ENCODE measurements around the gene TBC1D4.
"Not testable (repeated sequence)": the region's sequence is repeated elsewhere in the genome, so short reads cannot be mapped to it uniquely, and the experiment has no call there.

Gene TBC1D4

GRCh38 chr13:75446874-75447273 is 35.1 kb downstream of the TBC1D4 start:
- no peak for DNase-seq (ENCODE audit: low spot score)

GRCh38 chr13:75445717-75446499 is 36.1 kb downstream of the TBC1D4 start:
- no peak for DNase-seq (ENCODE audit: low spot score)

- no peak for DNase-seq (ENCODE audit: low spot score)
These were observed 38.0 kb downstream of the TBC1D4 start for GRCh38 chr13:75444016-75444415.

- no peak for DNase-seq (ENCODE audit: low spot score)
These were observed 38.5 kb downstream of the TBC1D4 start for GRCh38 chr13:75443356-75443958.

GRCh38 chr13:75442736-75443234 is 39.2 kb downstream of the TBC1D4 start:
- DNase-seq (ENCODE audit: low spot score) = no peak

- no peak for DNase-seq (ENCODE audit: low spot score)
These were observed 41.9 kb downstream of the TBC1D4 start for GRCh38 chr13:75440100-75440499.

GRCh38 chr13:75437582-75438318 is 44.2 kb downstream of the TBC1D4 start:
- DNase-seq (ENCODE audit: low spot score) = no peak

- not testable (repeated sequence) for DNase-seq (ENCODE audit: low spot score)
These were observed 47.8 kb downstream of the TBC1D4 start for GRCh38 chr13:75434126-75434525.

GRCh38 chr13:75432811-75433244 is 49.1 kb downstream of the TBC1D4 start:
- no peak for DNase-seq (ENCODE audit: low spot score)

- DNase-seq (ENCODE audit: low spot score) = no peak
These were observed 49.9 kb downstream of the TBC1D4 start for GRCh38 chr13:75432045-75432444.

GRCh38 chr13:75430436-75431209 is 51.3 kb downstream of the TBC1D4 start:
- no peak for DNase-seq (ENCODE audit: low spot score)

- no peak for DNase-seq (ENCODE audit: low spot score)
These were observed 55.5 kb downstream of the TBC1D4 start for GRCh38 chr13:75426421-75426820.

GRCh38 chr13:75425216-75426009 is 56.6 kb downstream of the TBC1D4 start:
- DNase-seq (ENCODE audit: low spot score) = no peak

GRCh38 chr13:75423946-75424345 is 58.0 kb downstream of the TBC1D4 start:
- no peak for DNase-seq (ENCODE audit: low spot score)

GRCh38 chr13:75422028-75422427 is 59.9 kb downstream of the TBC1D4 start:
- no peak for DNase-seq (ENCODE audit: low spot score)

GRCh38 chr13:75421133-75421532 is 60.8 kb downstream of the TBC1D4 start:
- DNase-seq (ENCODE audit: low spot score) = no peak

- no peak for DNase-seq (ENCODE audit: low spot score)
These were observed 62.3 kb downstream of the TBC1D4 start for GRCh38 chr13:75419656-75420055.

GRCh38 chr13:75418997-75419396 is 63.0 kb downstream of the TBC1D4 start:
- DNase-seq (ENCODE audit: low spot score) = no peak

- no peak for DNase-seq (ENCODE audit: low spot score)
These were observed 63.7 kb downstream of the TBC1D4 start for GRCh38 chr13:75418186-75418843.

- peak; percentile 8 for DNase-seq (ENCODE audit: low spot score)
These were observed 64.3 kb downstream of the TBC1D4 start for GRCh38 chr13:75417656-75418055.

- no peak for DNase-seq (ENCODE audit: low spot score)
These were observed 65.0 kb downstream of the TBC1D4 start for GRCh38 chr13:75417012-75417384.
